Adrenal gland (tissue), 5 donors: ENCODE measurements around the gene ZP1.

Experiments used
- CTCF ChIP-seq, 6 experiments: fragments of 450-650 bp in 4 of 6; fragments of 200-600 bp in 2 of 6; sonication (generic) in 1 of 6; IDR thresholded peaks; 1 replicate in 5 of 6; 2 replicates in 1 of 6; pipeline versions ENCODE4 v1.5.1 to v1.8.0; 2016 to 2021; ENCODE audit warnings: antibody characterized with exemption in 6 of 6, mild to moderate bottlenecking in 2 of 6, moderate library complexity in 1 of 6
- POLR2A ChIP-seq, 2 donors: fragments of 450-650 bp; IDR thresholded peaks; one replicate each; pipeline ENCODE4 v1.6.1; 2017; ENCODE audit warnings: antibody characterized with exemption in 2 of 2, mild to moderate bottlenecking in 2 of 2, moderate library complexity in 1 of 2
- donor health status: DM: no; HTN: no; CAD: no.

GRCh38 chr11:60848714-60849151, 18.6 kb upstream of the ZP1 start:
- TF ChIP-seq POLR2A (IDR thresholded peaks at IDR 0.05) (no peak), CTCF (IDR thresholded peaks at IDR 0.05) (no peak)
